ENCODE measurements around the gene PLXNA3. TPM values are rescaled to one million over a fixed set of nuclear protein-coding genes. Genes with fewer than 3 reads are reported as not detected.

PLXNA3 gene
- total RNA-seq, 1 experiment from 2014 or later = 36.3 TPM

DNA sequence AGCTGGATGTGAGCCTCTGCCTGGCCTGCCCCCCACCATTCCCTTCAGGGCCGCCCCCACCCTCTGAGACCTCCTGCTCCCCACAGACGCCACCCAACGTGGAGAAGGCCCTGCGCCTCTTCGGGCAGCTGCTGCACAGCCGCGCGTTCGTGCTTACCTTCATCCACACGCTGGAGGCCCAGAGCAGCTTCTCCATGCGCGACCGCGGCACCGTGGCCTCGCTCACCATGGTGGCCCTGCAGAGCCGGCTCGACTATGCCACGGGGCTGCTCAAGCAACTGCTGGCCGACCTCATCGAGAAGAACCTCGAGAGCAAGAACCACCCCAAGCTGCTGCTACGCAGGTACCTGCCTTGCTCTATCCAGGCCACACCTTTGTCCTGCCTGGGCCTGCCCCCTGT, 10.1 kb downstream of the PLXNA3 start:
- no peak overlapping the region for H2BK120ac ChIP-seq (ENCODE audit: low read depth, low read length, poor library complexity, severe bottlenecking)
- H3K4ac ChIP-seq (ENCODE audit: low read depth, low read length) = no peak overlapping the region
- TF ChIP-seq, protein P1, sequence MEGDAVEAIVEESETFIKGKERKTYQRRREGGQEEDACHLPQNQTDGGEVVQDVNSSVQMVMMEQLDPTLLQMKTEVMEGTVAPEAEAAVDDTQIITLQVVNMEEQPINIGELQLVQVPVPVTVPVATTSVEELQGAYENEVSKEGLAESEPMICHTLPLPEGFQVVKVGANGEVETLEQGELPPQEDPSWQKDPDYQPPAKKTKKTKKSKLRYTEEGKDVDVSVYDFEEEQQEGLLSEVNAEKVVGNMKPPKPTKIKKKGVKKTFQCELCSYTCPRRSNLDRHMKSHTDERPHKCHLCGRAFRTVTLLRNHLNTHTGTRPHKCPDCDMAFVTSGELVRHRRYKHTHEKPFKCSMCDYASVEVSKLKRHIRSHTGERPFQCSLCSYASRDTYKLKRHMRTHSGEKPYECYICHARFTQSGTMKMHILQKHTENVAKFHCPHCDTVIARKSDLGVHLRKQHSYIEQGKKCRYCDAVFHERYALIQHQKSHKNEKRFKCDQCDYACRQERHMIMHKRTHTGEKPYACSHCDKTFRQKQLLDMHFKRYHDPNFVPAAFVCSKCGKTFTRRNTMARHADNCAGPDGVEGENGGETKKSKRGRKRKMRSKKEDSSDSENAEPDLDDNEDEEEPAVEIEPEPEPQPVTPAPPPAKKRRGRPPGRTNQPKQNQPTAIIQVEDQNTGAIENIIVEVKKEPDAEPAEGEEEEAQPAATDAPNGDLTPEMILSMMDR (conservative IDR thresholded peaks at IDR 0.05) = no peak
- H3K23ac ChIP-seq (ENCODE audit: insufficient read length, low read depth, low read length) = no peak overlapping the region
- no peaks in the 10 kb centered on the region for H3K79me2 ChIP-seq (ENCODE audit: insufficient read depth, low read length)
- no peak overlapping the region for H3T11ph ChIP-seq (ENCODE audit: low read length)
- H3K27me3 ChIP-seq (ENCODE audit: insufficient read depth, low read length) = no peaks in the 10 kb centered on the region
- H4K20me1 ChIP-seq (ENCODE audit: control insufficient read depth, insufficient read depth, insufficient read length) = no peaks in the 10 kb centered on the region
- Mint-ChIP-seq H3K27ac (no peak overlapping the region), H3K36me3 (ENCODE audit: insufficient read depth in 1 of 3, low read depth in 3 of 3) (peaks cover 12 to 53% (median 48%) of the 10 kb centered on the region in 3 experiments), H3K4me1 (no peaks in the 10 kb centered on the region), H3K27me3 (ENCODE audit: low read depth) (no peaks in the 10 kb centered on the region; the same call in 1 of the 2 replicates), H3K4me3 (no peak overlapping the region), H3K9me3 (peaks cover 46 to 80% of the 10 kb centered on the region in 2 experiments)
- H4K5ac ChIP-seq (ENCODE audit: insufficient read length, low read depth, low read length) = no peak overlapping the region
- H2BK12ac ChIP-seq (ENCODE audit: insufficient read length, low read depth, low read length) = no peak overlapping the region
- no peak overlapping the region for H3K27ac ChIP-seq (ENCODE audit: insufficient read length, low read depth, low read length)
- no peaks in the 10 kb centered on the region for H3K79me1 ChIP-seq (ENCODE audit: insufficient read depth, low read depth, low read length, poor library complexity, severe bottlenecking)
- no peak for DNase-seq
- H3K18ac ChIP-seq (ENCODE audit: insufficient read length, low read depth, low read length) = no peak overlapping the region
- peaks cover 23% of the 10 kb centered on the region for H3K9me3 ChIP-seq (ENCODE audit: control insufficient read depth, low read depth, low read length)
- H4K91ac ChIP-seq (ENCODE audit: insufficient read length, low read depth, low read length) = no peak overlapping the region
- H3K4me2 ChIP-seq (ENCODE audit: insufficient read depth, insufficient read length, low read length) = no peak overlapping the region
- H4K8ac ChIP-seq (replicated peaks; ENCODE audit: insufficient read length, low read depth, low read length) = no peak overlapping the region
- H2AK5ac ChIP-seq (ENCODE audit: insufficient read length, low read length) = no peak overlapping the region
- no peak overlapping the region for H2BK5ac ChIP-seq (ENCODE audit: insufficient read length, low read length)
- H3K9ac ChIP-seq (ENCODE audit: extremely low read depth, insufficient read length, low read length) = no peak overlapping the region
- H3K4me1 ChIP-seq (ENCODE audit: insufficient read depth, low read length) = no peaks in the 10 kb centered on the region
- no peak overlapping the region for H3K56ac ChIP-seq (ENCODE audit: insufficient read length, low read depth, low read length)
- no peak overlapping the region for H2BK20ac ChIP-seq (ENCODE audit: low read depth, low read length, poor library complexity, severe bottlenecking)
- no peak overlapping the region for H3K14ac ChIP-seq (ENCODE audit: insufficient read depth, low read length)
- WGBS (ENCODE audit: extremely low coverage, insufficient read length, low lambda C conversion rate) = no CpG with 5 or more reads among the region's 23 CpGs
- no peak overlapping the region for H2AFZ ChIP-seq (ENCODE audit: low read length)
- no peak overlapping the region for H2BK15ac ChIP-seq (ENCODE audit: low read depth, low read length)
- H3K23me2 ChIP-seq (ENCODE audit: insufficient read length, low read depth, low read length, poor library complexity, severe bottlenecking) = no peaks in the 10 kb centered on the region
